Stomach (tissue), 4 donors: ENCODE measurements around the gene L3MBTL4.

Experiments
- EP300 ChIP-seq: sonication (generic); formaldehyde crosslinking; IDR thresholded peaks from one replicate; pipeline ENCODE4 v1.6.1; 2017; ENCODE audit warnings: antibody characterized with exemption
- POLR2A ChIP-seq, 4 donors: fragments of 450-650 bp; IDR thresholded peaks; one replicate each; pipeline ENCODE4 v1.6.1; 2016; ENCODE audit warnings: antibody characterized with exemption in 4 of 4, control low read depth in 2 of 4, mild to moderate bottlenecking in 1 of 4, moderate library complexity in 1 of 4
- POLR2AphosphoS5 ChIP-seq, 3 donors: sonication (generic); formaldehyde crosslinking; IDR thresholded peaks; one replicate each; pipeline ENCODE4 v1.6.1; 2016; ENCODE audit warnings: antibody characterized with exemption in 3 of 3
- TF ChIP-seq, protein P1 (sequence below), 7 experiments: fragments of 450-650 bp in 4 of 7; fragments of 200-600 bp in 3 of 7; sonication (generic) in 3 of 7; IDR thresholded peaks; one replicate each; pipeline ENCODE4 v1.5.1; 2016 to 2019; ENCODE audit warnings: antibody characterized with exemption in 7 of 7, control low read depth in 2 of 7, mild to moderate bottlenecking in 1 of 7

DNA sequence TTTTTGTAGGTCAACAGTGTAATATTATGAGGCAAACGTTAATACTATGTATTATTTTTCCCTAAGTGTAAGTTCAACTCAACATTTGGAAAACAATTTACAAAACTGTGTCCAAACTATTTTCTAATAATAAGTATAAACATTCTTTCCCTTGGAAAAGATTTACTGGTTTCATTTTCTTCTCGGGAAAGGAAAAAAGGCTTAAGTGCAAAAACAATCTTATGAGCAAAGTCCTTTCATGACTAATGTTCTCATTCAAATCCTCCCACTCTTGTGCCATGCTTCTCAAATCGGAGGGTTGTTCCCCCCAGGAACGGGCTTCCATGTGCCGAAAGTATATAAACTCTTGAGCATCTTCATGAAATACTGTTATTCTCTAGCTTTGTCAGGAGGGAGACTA is 19.8 kb upstream of the L3MBTL4 start:
- TF ChIP-seq POLR2A (IDR thresholded peaks at IDR 0.05) (no peak), POLR2AphosphoS5 (IDR thresholded peaks at IDR 0.05) (no peak), EP300 (no peak)
- TF ChIP-seq, protein P1, sequence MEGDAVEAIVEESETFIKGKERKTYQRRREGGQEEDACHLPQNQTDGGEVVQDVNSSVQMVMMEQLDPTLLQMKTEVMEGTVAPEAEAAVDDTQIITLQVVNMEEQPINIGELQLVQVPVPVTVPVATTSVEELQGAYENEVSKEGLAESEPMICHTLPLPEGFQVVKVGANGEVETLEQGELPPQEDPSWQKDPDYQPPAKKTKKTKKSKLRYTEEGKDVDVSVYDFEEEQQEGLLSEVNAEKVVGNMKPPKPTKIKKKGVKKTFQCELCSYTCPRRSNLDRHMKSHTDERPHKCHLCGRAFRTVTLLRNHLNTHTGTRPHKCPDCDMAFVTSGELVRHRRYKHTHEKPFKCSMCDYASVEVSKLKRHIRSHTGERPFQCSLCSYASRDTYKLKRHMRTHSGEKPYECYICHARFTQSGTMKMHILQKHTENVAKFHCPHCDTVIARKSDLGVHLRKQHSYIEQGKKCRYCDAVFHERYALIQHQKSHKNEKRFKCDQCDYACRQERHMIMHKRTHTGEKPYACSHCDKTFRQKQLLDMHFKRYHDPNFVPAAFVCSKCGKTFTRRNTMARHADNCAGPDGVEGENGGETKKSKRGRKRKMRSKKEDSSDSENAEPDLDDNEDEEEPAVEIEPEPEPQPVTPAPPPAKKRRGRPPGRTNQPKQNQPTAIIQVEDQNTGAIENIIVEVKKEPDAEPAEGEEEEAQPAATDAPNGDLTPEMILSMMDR (IDR thresholded peaks at IDR 0.05) = no peak
